HepG2 (cell line): Measurements from ENCODE around the gene EXOSC6. TPM values are rescaled to one million over a fixed set of nuclear protein-coding genes. Genes with fewer than 3 reads are reported as not detected.
A peak's percentile ranks its signal among the peaks of the same experiment; 100 is the strongest.

Experiments used
- ADNP ChIP-seq: sonication (generic); formaldehyde crosslinking; IDR thresholded peaks from 2 replicates; pipeline ENCODE4 v1.4.0; 2020; ENCODE audit warnings: missing genetic modification reagents
- CBX2 ChIP-seq, 2 experiments: fragments of 200-600 bp in 1 of 2; sonication (generic); formaldehyde crosslinking in 1 of 2; IDR thresholded peaks; 2 replicates each; pipeline versions ENCODE4 v1.7.0 to v1.8.1; 2018 to 2022; ENCODE audit warnings: low read depth in 2 of 2, low read length in 1 of 2, mild to moderate bottlenecking in 1 of 2, missing genetic modification reagents in 1 of 2
- GABPA ChIP-seq, 2 experiments: IDR thresholded peaks; 2 replicates each; pipeline ENCODE4 v1.6.1; 2011 to 2016; ENCODE audit warnings: low read depth in 2 of 2, low read length in 1 of 2, missing biosample characterization in 1 of 2, missing genetic modification characterization in 1 of 2
- HCFC1 ChIP-seq: fragments of 150-350 bp; IDR thresholded peaks from 2 replicates; pipeline ENCODE4 v1.6.1; 2014; ENCODE audit warnings: low read depth, low read length
- HMGA1 ChIP-seq: sonication (generic); formaldehyde crosslinking; conservative IDR thresholded peaks from 2 replicates; pipeline ENCODE4 v1.4.0; 2020; ENCODE audit warnings: missing genetic modification reagents
- NFIC ChIP-seq: IDR thresholded peaks from 2 replicates; pipeline ENCODE4 v1.6.1; 2012; ENCODE audit warnings: mild to moderate bottlenecking, low read length, inconsistent platforms
- PHF20 ChIP-seq: sonication (generic); formaldehyde crosslinking; IDR thresholded peaks from 2 replicates; pipeline ENCODE4 v1.5.0; 2020; ENCODE audit warnings: mild to moderate bottlenecking, missing genetic modification reagents
- PLRG1 ChIP-seq: fragments of 450-650 bp; conservative IDR thresholded peaks from 2 replicates; pipeline ENCODE4 v1.6.1; 2016
- RAD51 ChIP-seq: fragments of 450-650 bp; IDR thresholded peaks from 2 replicates; pipeline ENCODE4 v1.6.1; 2016; ENCODE audit warnings: borderline replicate concordance
- SMAD1 ChIP-seq: sonication (generic); formaldehyde crosslinking; IDR thresholded peaks from 2 replicates; pipeline ENCODE4 v1.4.0; 2020; ENCODE audit warnings: missing genetic modification reagents, low read depth, mild to moderate bottlenecking, borderline replicate concordance
- SSRP1 ChIP-seq: IDR thresholded peaks from 2 replicates; pipeline ENCODE4 v1.6.1; 2016; ENCODE audit warnings: control low read depth
- TBX3 ChIP-seq: fragments of 450-650 bp; IDR thresholded peaks from 2 replicates; pipeline ENCODE4 v1.6.1; 2017; ENCODE audit warnings: antibody characterized with exemption, mild to moderate bottlenecking, inconsistent platforms, borderline replicate concordance
- TCF12 ChIP-seq, 2 experiments: fragments of 450-650 bp in 1 of 2; sonication (generic) in 1 of 2; formaldehyde crosslinking in 1 of 2; IDR thresholded peaks; 2 replicates each; pipeline versions ENCODE4 v1.6.1 to v1.8.0; 2017 to 2022; ENCODE audit warnings: antibody characterized with exemption in 1 of 2, mild to moderate bottlenecking in 1 of 2, missing genetic modification reagents in 1 of 2, moderate library complexity in 1 of 2
- ZBTB7B ChIP-seq: sonication (generic); formaldehyde crosslinking; IDR thresholded peaks from 2 replicates; pipeline ENCODE4 v1.4.0; 2020; ENCODE audit warnings: missing genetic modification reagents
- ZMYM4 ChIP-seq: sonication (generic); formaldehyde crosslinking; IDR thresholded peaks from 2 replicates; pipeline ENCODE4 v1.8.1; 2023; ENCODE audit warnings: mild to moderate bottlenecking, missing genetic modification reagents
- ZNF101 ChIP-seq: sonication (generic); formaldehyde crosslinking; IDR thresholded peaks from 2 replicates; pipeline ENCODE4 v1.4.0; 2020; ENCODE audit warnings: mild to moderate bottlenecking, low read depth, missing genetic modification reagents, borderline replicate concordance
- ZNF549 ChIP-seq: sonication (generic); formaldehyde crosslinking; IDR thresholded peaks from 2 replicates; pipeline ENCODE4 v1.5.0; 2020; ENCODE audit warnings: missing genetic modification reagents
- ZNF678 ChIP-seq: sonication (generic); formaldehyde crosslinking; IDR thresholded peaks from 2 replicates; pipeline ENCODE4 v1.4.0; 2020; ENCODE audit warnings: mild to moderate bottlenecking, missing genetic modification reagents
- ZNF713 ChIP-seq: sonication (generic); formaldehyde crosslinking; IDR thresholded peaks from 2 replicates; pipeline ENCODE4 v1.4.0; 2020; ENCODE audit warnings: mild to moderate bottlenecking, missing genetic modification reagents
- ZNF788 ChIP-seq: sonication (generic); formaldehyde crosslinking; IDR thresholded peaks from 2 replicates; pipeline ENCODE4 v1.5.0; 2020; ENCODE audit warnings: mild to moderate bottlenecking, missing genetic modification reagents, borderline replicate concordance
- polyA plus RNA-seq, 8 experiments: library from polyadenylated mRNA; depleted of rRNA in 3 of 8; stranded (reverse) in 7 of 8; unstranded in 1 of 8; fragments of >200 nt; fragmentation: Illumina TruSeq in 4 of 8; extraction: Trizol in 4 of 8; gene quantifications; 2 replicates each; pipeline versions ENCODE4 v1.2.1 to v1.2.3, GENCODE V29; 2011 to 2016; ENCODE audit warnings: low read depth in 4 of 8, missing spikeins in 1 of 8, mixed read lengths in 1 of 8; ENCODE audit not compliant: insufficient read depth in 1 of 8
- total RNA-seq, 5 experiments: library from RNA; depleted of rRNA; stranded (reverse); fragments of >200 nt; fragmentation: Illumina TruSeq; extraction: Trizol; gene quantifications; 2 replicates each; pipeline ENCODE4 v1.2.3, GENCODE V29; 2016; ENCODE audit warnings: low read depth in 1 of 5
- TF ChIP-seq, protein P1 (sequence below): sonication (generic); formaldehyde crosslinking; IDR thresholded peaks from 2 replicates; pipeline ENCODE4 v1.4.0; 2020; ENCODE audit warnings: missing genetic modification reagents
- TF ChIP-seq, protein P2 (sequence below): sonication (generic); formaldehyde crosslinking; IDR thresholded peaks from 2 replicates; pipeline ENCODE4 v1.9.0; 2021; ENCODE audit warnings: missing genetic modification reagents, mild to moderate bottlenecking, borderline replicate concordance

The EXOSC6 gene
- total and polyA plus RNA-seq, 2 of the 13 experiments (the other 11 are each of a cell fraction or from before 2014, with no cell fraction given) = 13.1 to 39.9 TPM

DNA sequence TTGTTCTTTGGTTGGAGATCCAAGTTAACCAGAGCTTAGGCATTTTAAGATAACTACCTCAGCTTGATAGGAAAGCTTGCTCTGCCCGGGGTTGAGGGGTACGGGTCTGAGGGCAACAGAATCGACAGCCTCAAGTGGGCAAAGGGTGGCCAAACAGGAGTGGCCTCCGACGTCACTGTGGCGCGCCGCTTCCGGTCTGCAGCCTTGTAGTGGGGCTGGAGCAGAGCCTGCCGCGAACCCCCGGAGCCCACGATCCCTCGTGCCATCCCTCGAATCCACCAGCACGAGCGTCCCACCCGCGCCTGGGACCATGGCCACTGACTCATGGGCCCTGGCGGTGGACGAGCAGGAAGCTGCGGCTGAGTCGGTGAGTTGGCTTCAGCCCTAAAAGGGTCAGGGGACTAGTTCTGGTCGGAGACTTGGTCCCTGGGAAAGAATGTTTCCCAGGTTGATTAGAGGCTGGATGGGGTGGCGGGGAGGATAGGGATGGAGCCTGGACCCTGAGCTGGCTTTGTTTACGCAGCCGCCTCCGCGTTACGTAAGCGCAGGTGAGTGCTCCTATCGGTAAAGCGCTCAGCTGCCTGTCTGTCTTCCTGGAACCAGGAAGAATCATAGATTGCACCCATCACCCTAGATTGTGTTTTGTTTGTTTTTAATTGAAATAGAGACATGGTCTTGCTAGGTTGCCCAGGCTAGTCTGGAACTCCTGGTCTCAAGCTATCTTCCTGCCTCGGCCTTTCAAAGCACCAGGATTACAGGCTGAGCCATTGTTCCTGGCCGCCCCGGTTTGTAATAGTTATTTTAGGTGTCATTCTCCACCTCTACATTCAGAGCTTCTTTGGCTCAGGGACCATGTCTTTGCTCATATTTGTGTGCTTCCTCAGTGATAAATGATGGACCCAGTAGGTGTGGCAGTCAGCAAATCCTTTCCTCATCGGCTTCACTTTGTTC lies 47.5 kb upstream of the EXOSC6 start, which contains the start of gene DDX19B (continued):
- TF ChIP-seq, protein P1, sequence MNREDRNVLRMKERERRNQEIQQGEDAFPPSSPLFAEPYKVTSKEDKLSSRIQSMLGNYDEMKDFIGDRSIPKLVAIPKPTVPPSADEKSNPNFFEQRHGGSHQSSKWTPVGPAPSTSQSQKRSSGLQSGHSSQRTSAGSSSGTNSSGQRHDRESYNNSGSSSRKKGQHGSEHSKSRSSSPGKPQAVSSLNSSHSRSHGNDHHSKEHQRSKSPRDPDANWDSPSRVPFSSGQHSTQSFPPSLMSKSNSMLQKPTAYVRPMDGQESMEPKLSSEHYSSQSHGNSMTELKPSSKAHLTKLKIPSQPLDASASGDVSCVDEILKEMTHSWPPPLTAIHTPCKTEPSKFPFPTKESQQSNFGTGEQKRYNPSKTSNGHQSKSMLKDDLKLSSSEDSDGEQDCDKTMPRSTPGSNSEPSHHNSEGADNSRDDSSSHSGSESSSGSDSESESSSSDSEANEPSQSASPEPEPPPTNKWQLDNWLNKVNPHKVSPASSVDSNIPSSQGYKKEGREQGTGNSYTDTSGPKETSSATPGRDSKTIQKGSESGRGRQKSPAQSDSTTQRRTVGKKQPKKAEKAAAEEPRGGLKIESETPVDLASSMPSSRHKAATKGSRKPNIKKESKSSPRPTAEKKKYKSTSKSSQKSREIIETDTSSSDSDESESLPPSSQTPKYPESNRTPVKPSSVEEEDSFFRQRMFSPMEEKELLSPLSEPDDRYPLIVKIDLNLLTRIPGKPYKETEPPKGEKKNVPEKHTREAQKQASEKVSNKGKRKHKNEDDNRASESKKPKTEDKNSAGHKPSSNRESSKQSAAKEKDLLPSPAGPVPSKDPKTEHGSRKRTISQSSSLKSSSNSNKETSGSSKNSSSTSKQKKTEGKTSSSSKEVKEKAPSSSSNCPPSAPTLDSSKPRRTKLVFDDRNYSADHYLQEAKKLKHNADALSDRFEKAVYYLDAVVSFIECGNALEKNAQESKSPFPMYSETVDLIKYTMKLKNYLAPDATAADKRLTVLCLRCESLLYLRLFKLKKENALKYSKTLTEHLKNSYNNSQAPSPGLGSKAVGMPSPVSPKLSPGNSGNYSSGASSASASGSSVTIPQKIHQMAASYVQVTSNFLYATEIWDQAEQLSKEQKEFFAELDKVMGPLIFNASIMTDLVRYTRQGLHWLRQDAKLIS (CRISPR knock-in tag) = no peak
- TF ChIP-seq PHF20 (CRISPR knock-in tag) (peak; percentile 94), ZNF788 (CRISPR knock-in tag) (peak; percentile 99), ADNP (CRISPR knock-in tag) (no peak), ZBTB7B (CRISPR knock-in tag) (peak; percentile 41; the same call in 1 of the 2 replicates), TCF12 (IDR thresholded peaks at IDR 0.05) (no peak), TCF12 (CRISPR knock-in tag; IDR thresholded peaks at IDR 0.05) (peak; percentile 94), PLRG1 (no peak), NFIC (no peak), ZMYM4 (CRISPR knock-in tag) (peak; percentile 96), CBX2 (IDR thresholded peaks at IDR 0.05; ENCODE audit: low read depth, low read length) (no peak), CBX2 (CRISPR knock-in tag; IDR thresholded peaks at IDR 0.05; ENCODE audit: low read depth) (peak; percentile 85), RAD51 (no peak), TBX3 (peak; percentile 31; the same call in 1 of the 2 replicates), GABPA (IDR thresholded peaks at IDR 0.05; ENCODE audit: low read depth, low read length) (peak; percentile 72), GABPA (CRISPR knock-in tag; IDR thresholded peaks at IDR 0.05; ENCODE audit: low read depth) (peak; percentile 94), SSRP1 (CRISPR knock-in tag) (peak; percentile 21; the same call in 1 of the 2 replicates), ZNF101 (CRISPR knock-in tag) (no peak), ZNF678 (CRISPR knock-in tag) (no peak; the same call in 1 of the 2 replicates), ZNF549 (no peak), HCFC1 (peak; percentile 39; the same call in 1 of the 2 replicates), SMAD1 (peak; percentile 96; the same call in 1 of the 2 replicates), ZNF713 (CRISPR knock-in tag) (no peak; the same call in 1 of the 2 replicates), HMGA1 (CRISPR knock-in tag) (no peak)
- TF ChIP-seq, protein P2, sequence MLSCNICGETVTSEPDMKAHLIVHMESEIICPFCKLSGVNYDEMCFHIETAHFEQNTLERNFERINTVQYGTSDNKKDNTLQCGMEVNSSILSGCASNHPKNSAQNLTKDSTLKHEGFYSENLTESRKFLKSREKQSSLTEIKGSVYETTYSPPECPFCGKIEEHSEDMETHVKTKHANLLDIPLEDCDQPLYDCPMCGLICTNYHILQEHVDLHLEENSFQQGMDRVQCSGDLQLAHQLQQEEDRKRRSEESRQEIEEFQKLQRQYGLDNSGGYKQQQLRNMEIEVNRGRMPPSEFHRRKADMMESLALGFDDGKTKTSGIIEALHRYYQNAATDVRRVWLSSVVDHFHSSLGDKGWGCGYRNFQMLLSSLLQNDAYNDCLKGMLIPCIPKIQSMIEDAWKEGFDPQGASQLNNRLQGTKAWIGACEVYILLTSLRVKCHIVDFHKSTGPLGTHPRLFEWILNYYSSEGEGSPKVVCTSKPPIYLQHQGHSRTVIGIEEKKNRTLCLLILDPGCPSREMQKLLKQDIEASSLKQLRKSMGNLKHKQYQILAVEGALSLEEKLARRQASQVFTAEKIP = no peak
